Measurements from ENCODE around the gene OR10R2.
A peak's percentile ranks its signal among the peaks of the same experiment; 100 is the strongest.
"Not testable (repeated sequence)": the region's sequence is repeated elsewhere in the genome, so short reads cannot be mapped to it uniquely, and the experiment has no call there.

The OR10R2 gene, protein sequence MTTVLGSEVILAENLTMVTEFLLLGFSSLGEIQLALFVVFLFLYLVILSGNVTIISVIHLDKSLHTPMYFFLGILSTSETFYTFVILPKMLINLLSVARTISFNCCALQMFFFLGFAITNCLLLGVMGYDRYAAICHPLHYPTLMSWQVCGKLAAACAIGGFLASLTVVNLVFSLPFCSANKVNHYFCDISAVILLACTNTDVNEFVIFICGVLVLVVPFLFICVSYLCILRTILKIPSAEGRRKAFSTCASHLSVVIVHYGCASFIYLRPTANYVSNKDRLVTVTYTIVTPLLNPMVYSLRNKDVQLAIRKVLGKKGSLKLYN

DNA sequence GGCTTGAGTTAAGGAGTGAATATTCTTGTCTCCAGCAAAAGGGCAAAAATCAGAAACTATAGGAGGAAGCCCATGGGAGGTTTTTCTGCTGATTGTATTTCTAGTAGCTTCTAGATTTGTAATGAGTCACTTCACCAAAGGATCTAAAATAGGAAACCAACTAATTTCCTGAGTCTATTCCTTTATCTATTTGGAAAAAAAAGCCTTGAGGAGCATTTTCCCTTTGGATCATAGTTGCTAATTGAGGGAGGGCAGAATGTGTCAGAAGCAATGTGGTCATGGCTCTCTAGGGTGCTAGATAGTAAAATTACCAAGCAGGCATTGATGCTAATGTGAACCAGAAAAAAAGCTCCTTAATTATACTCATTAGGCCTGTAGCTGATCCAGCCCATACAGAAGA is at the start of gene OR10R2:
OR10R2 (plus strand) TSS at position 301 of the 400 bp plus-strand sequence. CDS start 106 bp downstream, outside the sequence.
- no peak for DNase-seq

DNA sequence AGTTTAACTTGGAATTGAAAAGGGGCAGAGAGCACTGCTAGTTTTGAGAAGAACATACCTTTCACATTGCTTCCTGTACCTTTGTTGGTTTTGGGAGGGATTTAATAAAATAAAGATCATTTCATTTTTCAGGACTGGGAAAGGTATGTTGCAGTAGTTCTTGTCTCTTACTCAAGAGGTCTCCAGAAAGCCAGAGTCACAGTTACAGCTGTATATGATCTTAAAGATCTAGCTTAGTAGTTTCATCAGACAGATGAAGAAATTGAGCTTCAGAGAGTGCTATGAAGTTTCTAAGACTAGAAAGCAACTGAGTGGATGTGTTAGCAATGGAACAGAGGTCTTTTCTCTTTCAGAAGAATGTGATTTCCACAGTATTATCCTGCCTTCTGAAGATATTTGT is 47.0 kb upstream of the OR10R2 start:
- no peak for DNase-seq

DNA sequence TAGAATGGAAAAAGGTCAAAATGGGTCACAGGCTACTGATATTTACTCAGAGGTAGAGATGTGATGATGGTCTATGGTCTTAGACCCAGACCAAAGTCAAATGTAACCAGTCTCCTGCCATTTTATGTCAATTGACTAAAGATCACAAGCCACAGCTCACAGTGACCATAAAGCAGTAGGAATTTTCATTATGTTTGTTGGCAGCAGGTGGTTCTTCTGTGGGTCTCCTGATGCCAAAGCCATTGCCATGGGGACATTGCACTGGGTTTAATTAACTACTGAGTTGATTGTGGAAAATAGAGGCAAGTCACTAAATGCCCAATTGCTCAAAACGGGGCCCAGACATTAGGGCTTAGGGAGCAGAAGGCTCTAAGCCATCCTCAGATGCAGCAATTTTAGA is 45.9 kb upstream of the OR10R2 start, which contains the start of gene OR10K2:
OR10K2 (minus strand) TSS at position 101 of the 400 bp plus-strand sequence. CDS start 5,371 bp downstream, outside the sequence.
- DNase-seq, result no peak

DNA sequence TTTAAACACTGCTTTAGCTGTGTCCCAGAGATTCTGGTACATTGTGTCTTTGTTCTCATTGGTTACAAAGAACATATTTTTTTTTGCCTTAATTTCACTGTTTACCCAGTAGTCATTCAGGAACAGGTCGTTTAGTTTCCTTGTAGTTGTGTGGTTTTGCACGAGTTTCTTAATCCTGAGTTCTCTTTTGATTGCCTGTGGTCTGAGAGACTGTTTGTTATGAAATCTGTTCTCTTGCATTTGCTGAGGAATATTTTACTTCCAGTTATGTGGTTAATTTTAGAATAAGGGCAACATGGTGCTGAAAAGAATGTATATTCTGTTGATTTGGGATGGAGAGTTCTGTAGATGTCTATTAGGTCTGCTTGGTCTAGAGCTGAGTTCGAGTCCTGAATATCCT is 41.9 kb upstream of the OR10R2 start:
- DNase-seq, result not testable (repeated sequence)

DNA sequence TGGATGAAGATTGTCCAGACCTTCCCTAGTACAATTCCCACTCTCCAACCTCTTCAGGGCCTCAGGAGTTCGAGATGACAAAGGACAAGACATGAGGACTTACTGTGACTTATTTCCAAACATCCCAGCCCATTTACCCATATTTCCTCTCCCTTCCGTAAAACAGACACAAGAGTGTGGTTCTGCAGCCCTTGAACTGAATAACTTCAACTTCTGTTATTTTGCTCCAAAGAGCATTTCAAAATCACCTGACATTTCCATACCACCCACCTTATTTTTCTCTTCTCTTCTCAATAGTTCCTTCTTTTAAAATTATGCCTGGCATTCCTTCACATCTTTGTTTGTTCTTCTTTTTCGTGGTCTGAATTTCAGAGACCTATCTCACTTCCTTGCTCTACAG is 37.3 kb upstream of the OR10R2 start:
- DNase-seq, result no peak

DNA sequence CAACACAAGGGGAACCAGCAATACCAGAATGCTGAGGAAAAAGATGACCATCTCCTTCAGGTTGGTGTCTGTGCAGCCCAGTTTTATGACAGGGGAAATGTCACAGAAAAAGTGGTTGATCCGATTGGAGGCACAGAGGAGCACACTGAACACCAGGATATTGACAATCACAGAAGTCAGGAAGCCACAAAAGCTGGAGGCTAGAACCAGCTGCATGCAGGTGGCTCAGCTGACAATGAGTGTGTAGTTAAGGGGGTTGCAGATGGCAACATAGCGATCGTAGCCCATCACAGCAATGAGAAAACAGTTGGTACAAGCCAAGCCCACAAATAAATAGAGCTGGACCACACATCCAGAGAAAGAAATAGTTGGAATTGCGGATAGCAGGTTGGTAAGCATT is 26.6 kb upstream of the OR10R2 start:
- no peak for DNase-seq

DNA sequence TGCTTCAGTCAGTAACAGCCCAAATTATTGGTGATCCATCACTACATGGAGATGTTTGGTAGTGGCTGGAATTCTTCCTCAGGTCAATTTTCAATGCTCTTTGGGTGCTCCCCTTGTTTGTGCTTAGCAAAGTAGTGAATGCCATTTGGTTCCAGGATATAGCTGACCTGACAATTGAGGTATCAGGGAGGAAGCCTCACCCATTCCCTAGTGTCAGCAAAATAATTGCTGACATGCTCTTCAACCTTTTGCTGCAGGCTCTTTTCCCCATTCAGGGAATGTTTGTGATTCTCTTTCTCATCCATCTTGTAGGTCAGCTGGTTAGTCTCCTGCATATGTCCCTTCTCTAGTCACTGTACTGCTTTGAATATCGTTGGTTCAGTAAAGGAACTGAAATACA is 17.5 kb upstream of the OR10R2 start:
- DNase-seq, result no peak

DNA sequence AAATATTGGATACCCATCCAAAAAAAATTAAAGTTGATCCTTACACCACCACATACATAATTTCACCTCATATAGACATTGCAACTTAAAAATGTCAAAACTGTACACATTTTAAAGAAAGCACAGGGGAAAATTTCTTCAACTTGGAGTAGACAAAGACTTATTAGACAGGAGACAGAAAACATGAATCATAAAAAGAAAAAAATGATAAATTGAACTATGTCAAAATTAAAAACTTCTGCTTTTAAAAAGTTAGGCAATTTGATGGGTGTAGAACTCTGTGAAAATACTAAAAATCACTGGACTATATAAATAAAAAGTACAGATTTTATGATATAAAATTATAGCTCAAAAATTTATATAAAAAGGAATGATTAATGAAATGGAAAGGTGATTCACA is 14.8 kb upstream of the OR10R2 start:
- no peak for DNase-seq

DNA sequence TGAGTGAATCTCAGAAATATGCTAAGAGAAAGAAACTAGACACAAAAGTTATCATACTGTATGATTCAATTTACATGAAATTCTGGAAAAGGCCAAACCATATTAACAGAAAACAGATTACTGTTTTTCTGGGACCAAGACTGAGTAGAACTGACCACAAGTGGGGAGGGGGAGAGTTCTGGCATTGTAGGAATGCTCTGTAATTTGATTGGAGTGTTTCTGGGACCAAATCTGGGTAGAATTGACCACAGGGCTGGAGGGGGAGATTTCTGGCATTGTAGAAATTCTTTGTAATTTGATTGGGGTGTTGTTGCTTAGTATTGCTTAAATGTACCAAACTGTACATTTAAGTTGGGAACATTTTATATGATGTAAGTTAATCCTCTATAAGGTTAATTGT is 13.8 kb upstream of the OR10R2 start:
- no peak for DNase-seq

DNA sequence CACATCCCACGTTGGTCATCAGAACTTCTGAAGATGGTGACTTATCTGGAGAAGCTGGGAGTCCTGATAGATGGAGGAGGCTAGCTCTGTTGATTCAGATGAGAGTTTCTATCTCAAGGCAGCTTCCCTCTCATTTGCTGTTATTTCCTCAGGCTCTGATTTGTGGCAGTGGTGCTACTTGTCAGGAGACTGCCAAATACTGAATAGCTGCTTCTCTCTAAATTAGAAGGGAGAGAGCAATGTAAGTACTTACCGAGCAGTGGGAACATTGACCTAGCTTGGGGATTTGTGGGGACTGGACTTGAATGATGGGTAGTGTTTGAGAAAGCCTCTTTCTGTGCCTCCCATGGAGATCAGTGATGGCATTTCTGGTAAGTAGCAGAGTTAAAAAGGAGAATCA is 10.5 kb upstream of the OR10R2 start, which contains the start of gene OR10K1:
OR10K1 (plus strand) TSS at position 301 of the 400 bp plus-strand sequence. CDS start 3,728 bp downstream, outside the sequence.
- DNase-seq, result no peak

DNA sequence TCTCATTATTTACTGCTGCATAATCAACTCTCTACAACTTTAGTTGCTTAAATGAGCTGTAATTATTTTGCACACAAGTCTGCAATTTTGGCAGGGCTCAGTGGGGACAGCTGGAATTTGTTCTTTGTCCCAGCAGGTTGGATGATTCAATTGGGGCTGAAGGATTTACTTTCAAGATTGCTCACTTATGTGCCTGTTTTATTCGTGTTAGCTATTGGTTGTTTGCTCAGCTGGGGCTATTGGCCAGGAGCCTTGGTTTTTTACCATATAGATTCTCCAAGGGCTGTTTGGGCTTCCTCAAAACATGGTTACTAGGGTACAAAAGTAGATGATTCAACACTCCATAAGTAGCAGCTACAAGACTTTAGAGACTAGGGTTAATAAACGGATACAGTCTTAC is 13.4 kb downstream of the OR10R2 start:
- no peak for DNase-seq

DNA sequence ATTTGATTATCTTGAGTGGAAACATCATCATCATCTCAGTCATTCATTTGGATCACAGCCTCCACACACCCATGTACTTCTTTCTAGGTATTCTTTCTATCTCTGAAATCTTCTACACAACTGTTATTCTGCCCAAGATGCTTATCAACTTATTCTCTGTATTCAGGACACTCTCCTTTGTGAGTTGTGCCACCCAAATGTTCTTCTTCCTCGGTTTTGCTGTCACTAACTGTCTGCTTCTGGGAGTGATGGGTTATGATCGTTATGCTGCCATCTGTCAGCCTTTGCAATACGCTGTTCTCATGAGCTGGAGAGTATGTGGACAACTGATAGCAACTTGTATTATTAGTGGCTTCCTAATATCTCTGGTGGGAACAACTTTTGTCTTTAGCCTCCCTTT is 19.3 kb downstream of the OR10R2 start:
- no peak for DNase-seq

DNA sequence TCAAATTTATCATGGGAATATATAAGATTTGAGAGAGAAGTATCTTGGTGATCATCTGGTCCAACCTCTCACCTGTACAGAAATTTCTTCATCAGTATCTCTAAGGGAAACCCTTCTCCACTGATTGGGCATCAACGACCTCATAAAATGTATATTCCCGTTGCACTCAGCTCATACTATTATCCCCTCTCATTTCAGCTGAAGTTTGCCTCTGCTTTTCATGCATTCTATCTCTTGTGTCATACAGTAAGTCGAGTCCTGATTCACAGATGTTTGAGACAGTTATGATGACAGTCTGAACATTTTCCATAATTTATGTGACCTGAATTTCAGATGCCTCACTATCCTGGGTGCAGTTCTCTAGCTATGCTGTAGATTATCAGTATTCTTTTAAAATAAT is 21.0 kb downstream of the OR10R2 start:
- DNase-seq, result no peak

DNA sequence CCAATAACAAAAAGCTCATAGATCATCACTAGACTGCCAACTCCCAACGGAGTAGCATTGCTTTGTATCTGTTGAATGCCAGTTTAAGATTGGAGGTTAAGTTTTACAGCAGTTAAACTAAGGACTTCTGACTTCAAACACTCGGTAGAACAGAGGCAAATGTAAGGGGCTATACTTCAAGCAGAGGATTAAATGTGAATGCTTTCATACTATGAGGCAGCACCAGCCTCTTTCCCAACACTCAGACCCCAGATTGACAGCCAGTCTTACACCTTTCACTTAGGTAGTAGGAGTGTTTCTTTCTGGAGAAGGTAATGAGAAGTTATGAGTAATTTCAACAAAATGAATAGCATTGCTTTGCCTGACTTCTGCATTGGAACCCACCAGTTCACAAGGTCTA is 22.8 kb downstream of the OR10R2 start:
- DNase-seq, result no peak

DNA sequence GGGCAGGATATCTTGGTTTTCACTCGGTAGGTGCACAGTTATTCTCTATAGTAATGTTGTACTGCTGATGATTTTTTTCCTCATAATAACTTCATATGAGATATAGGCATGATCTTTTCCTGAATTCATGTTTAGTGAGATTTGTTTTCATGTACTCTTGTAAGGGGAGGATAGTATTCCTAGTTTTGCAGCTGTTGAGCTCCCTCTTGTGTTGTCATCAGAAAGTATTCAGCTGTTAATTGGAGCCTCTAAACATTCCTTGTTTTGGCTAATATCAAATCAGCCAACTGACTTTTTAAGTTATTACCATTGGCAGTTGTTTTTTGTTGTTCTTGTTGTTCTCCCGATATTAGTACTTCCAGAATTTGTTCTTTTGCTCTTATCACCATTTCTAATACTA is 24.4 kb downstream of the OR10R2 start:
- DNase-seq, result no peak

DNA sequence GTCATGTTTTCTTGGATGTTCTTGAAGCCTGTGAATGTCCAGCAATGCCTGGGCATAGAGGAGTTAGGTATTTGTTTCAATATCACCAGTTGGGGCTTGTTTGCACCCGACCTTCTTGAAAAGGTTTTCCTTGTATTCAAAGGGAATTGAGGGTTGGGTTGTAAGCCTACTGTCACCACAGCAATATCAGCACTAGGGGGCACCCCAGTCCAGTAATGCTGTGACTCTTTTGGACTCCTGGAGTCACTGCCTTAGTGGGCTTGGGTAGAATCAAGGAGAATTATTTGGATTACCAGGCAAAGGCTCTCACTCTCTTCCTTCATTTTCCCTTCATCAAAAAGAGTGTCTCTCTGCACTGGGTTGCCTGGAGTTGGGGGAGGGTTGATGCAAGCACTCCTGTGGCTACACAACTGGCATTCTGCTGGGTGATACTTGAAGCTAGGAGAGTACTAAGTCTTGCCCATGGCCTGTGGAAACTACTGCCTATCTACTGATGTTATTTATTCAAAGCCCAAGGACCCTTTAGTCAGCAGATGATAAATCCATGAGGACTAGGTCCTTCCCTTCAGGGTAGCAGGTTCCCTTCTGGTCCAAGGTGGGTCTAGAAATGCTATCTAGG is 34.5 kb downstream of the OR10R2 start:
- peak; percentile 31 for DNase-seq

DNA sequence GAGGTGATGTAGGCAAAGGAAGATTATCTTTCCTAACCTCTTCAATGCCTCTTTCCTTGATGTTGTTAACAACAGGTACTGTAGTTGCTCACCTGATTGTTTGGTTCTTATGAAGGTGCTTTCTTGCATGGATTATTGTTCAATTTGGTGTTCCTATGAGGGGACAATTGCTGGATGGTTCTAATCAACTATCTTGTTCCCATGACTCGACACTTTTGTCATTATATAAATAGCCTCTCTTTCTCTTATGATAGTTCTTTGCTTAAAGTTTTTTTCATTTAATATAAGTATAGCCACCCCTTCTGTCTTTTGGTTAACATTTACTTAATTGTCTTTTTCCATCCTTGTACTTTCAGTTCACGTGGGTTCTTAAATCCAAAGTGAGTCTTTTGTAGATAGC is 35.5 kb downstream of the OR10R2 start:
- DNase-seq, result no peak

DNA sequence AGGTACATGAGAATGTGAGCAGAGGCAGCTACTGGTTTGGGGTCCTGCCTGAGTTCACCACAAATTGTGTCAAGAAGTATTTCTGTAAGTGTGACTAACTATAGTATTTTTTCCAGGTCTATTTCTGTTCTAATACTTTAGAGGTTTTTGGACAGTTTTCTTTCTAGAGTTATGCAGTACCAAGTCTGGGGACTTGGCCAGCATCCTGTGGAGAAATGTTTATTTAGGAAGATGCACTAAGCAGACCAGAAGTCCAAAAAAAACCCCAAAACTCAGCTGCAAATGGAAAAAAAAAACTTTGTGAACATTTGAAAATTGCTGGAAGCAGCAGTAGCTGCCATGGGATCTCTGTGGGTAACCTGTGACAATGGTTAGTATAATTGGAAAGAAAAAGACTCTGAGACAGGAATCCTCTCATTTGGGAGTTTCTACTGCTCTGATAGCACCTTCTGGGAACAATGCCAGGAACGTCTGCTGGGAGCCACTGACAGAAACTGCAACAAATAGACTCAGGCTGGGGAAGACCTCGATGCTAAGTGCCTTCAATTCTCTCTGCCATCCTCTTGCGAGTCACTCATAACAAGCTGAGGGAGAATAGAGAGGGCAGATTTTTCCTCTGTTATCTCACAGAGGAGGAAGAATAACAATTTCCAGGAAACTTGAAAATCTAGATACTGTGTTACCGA is 37.6 kb downstream of the OR10R2 start:
- DNase-seq, result no peak

DNA sequence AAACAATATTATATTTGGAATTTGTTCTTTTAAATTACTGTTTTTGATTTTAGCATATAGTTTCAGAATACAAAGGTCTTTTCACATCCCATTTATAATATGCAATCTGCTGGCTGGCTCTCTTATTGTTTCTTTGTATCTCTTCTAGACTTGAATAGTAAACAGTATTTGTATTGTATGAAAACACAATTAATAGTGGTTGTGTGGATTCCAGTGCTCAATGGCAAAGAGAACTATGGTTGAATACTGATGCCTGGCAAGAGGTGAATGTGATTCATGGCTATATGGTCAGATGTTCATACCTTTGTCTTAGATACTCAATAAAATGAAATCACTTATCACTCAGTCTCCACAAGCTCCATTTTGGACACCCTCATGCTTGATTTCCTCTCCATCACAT is 44.9 kb downstream of the OR10R2 start:
- DNase-seq, result no peak

DNA sequence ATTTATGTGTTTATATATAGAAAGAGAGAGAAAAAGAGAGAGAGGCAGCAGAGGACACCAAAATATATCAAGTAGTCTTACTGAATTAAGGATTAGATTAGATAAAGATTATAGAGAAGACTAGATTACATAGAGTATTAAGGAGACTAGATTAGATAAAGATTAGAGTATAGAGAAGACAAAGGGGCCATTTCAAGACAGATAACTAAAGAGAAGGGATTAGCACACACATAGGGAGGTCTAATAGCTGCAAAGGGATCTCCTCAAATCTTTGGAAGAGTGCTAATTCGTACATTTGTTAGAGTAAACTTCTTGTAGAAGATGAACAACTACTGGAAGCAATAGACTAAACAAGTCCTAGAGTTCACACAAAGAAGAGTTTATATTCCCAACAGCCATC is 48.0 kb downstream of the OR10R2 start:
- DNase-seq, result no peak

DNA sequence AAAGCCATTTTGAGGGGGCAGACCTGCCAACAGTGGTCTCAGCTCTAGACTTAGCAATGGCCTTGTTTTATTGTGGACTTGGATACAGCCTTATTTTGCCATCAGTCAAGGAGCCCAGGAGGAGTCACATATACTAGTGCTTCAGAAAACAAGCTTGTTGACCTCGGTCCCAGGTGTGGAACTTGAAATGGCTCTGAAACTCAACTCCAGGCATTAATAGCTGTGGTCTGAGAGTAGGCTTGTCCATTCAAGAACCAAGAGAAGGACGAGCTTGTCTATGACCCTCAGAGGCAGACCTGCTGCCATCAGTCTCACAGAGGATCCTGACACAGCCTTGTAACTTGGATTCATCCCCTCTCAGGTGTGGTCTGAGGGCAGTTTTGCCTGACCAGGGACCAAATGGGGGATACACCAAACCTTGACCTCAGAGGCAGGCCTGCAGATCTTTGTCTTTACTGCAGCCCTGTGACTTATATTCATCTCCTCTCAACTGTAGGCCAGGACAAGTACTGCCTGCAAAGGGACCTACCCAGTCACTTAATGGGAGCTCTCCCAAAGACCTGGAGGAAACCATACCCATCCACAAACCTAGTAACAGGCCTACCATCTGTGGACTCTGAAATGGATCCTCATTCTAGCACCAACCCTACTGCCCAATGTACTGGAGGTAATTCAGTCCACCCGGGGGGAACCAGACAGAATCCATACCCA is 49.1 kb downstream of the OR10R2 start:
- DNase-seq, result no peak

DNA sequence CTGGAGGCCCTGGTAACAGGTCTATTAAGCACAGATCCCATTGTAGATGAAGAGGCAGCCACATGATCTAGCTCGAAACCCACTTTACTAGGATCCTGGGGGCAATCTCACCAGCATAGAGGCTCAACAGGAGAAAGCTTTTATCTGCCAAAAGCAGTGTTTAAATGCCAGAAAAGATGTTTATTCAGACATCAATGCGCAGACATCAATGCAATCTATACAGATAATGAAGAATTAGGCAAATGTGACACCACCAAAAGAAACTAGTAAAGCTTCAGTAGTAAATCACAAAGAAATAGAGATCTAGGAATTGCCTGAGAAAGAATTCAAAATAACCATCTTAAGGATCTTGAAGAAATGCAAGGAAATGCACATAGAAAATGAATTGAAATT is 49.6 kb downstream of the OR10R2 start:
- DNase-seq, result no peak

DNA sequence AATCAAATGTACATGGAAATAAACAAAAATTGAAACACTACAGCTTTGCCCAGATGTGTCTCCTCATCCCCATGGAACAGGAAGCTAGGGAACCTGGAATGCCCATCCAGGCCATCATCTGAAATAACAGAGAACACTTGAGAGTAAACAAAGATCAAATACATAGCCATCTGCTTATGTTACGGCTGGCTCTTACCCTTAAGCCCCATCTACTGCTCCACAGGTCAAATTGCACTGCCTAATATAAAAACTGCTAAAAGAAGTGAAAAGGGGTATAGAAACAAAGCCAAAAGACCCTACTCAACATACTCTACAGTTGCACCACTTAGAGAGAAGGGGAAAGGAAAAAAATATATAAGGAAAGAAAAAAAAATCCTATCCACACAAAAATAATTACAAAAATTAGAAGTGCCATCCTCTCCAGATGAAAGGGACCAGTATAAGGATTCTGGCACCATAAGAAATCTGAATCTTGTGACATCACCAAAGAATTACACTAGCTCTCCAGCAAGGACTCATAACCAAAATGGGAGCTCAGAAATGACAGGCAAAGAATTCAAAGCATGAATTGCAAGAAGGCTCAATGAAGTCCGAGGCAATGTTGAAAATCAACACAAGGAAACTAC is 55.3 kb downstream of the OR10R2 start:
- peak; percentile 36 for DNase-seq
